ENCODE data around the gene ANKS1B. TPM values are rescaled to one million over a fixed set of nuclear protein-coding genes. Genes with fewer than 3 reads are reported as not detected.

Gene ANKS1B
- total RNA-seq, 1 experiment from 2014 or later: 9.7 TPM

- H3K36me3 ChIP-seq (ENCODE audit: control insufficient read depth, insufficient read depth, low read length): no peaks in the 10 kb centered on the region
- H3K9me3 ChIP-seq (ENCODE audit: control insufficient read depth, insufficient read depth, low read depth, low read length): no peaks in the 10 kb centered on the region
- H3K27ac ChIP-seq (ENCODE audit: low read length): no peak overlapping the region
- no peak overlapping the region for H3K4me3 ChIP-seq (ENCODE audit: low read depth in 2 of 2, low read length in 2 of 2)
- DNase-seq (ENCODE audit: low read depth, low spot score) (no peak), ATAC-seq (no peak)
- no TSS peak for BruUV-seq (replicated peaks)
- ChIA-PET POLR2A (no interaction called here), CTCF (no interaction called here)
- no peaks in the 10 kb centered on the region for H3K27me3 ChIP-seq (ENCODE audit: control insufficient read depth, insufficient read depth, low read length)
- H3K4me1 ChIP-seq (ENCODE audit: control insufficient read depth, insufficient read depth, low read length): no peaks in the 10 kb centered on the region
- intact Hi-C loops (cut with micrococcal nuclease; ENCODE audit: unreplicated experiment): loop anchor here (10.0 kb wide), 1 partner anchor 335 kb away; no protein-coding TSS in a partner anchor
- TF ChIP-seq POLR2AphosphoS5 (IDR thresholded peaks at IDR 0.05; ENCODE audit: low read depth, low read length): no peak
- TF ChIP-seq CTCF (IDR thresholded peaks at IDR 0.05): no peak
- no peak for TF ChIP-seq REST (IDR thresholded peaks at IDR 0.05; ENCODE audit: insufficient read depth in 1 of 2, low read depth in 2 of 2, low read length in 1 of 2)
- no peak for TF ChIP-seq SIN3A (IDR thresholded peaks at IDR 0.05; ENCODE audit: borderline replicate concordance, insufficient read depth, low read depth, low read length)
- TF ChIP-seq TCF7L2 (IDR thresholded peaks at IDR 0.05; ENCODE audit: low read depth, low read length): no peak
- in situ Hi-C loops (cut with HindIII; ENCODE audit: low pct_unique_long_range_greater_than_20kb, low sequenced_read_pairs): no loop called here
These were observed 935.0 kb downstream of the ANKS1B start for GRCh38 chr12:99049774-99050173.

GRCh38 chr12:99045158-99045557, 939.6 kb downstream of the ANKS1B start:
- DNase-seq (ENCODE audit: low read depth, low spot score) (no peak), ATAC-seq (no peak)
- CTCF ChIA-PET: no interaction called here
- BruUV-seq (replicated peaks): no TSS peak
- Histone ChIP-seq H3K9me3 (ENCODE audit: control insufficient read depth, insufficient read depth, low read depth, low read length) (no peaks in the 10 kb centered on the region), H3K4me1 (ENCODE audit: control insufficient read depth, insufficient read depth, low read length) (no peaks in the 10 kb centered on the region), H3K36me3 (ENCODE audit: control insufficient read depth, insufficient read depth, low read length) (no peaks in the 10 kb centered on the region), H3K27me3 (ENCODE audit: control insufficient read depth, insufficient read depth, low read length) (no peaks in the 10 kb centered on the region), H3K4me3 (ENCODE audit: low read depth in 2 of 2, low read length in 2 of 2) (no peak overlapping the region), H3K27ac (ENCODE audit: low read length) (no peak overlapping the region)
- POLR2A ChIA-PET: no interaction called here
- intact Hi-C loops (cut with micrococcal nuclease; ENCODE audit: unreplicated experiment): loop anchor here (10.0 kb wide), 1 partner anchor 340 kb away; no protein-coding TSS in a partner anchor
- in situ Hi-C loops (cut with HindIII; ENCODE audit: low pct_unique_long_range_greater_than_20kb, low sequenced_read_pairs): no loop called here
- no peak for TF ChIP-seq CTCF (IDR thresholded peaks at IDR 0.05)
- no peak for TF ChIP-seq TCF7L2 (IDR thresholded peaks at IDR 0.05; ENCODE audit: low read depth, low read length)
- TF ChIP-seq SIN3A (IDR thresholded peaks at IDR 0.05; ENCODE audit: borderline replicate concordance, insufficient read depth, low read depth, low read length): no peak
- TF ChIP-seq POLR2AphosphoS5 (IDR thresholded peaks at IDR 0.05; ENCODE audit: low read depth, low read length): no peak
- no peak for TF ChIP-seq REST (IDR thresholded peaks at IDR 0.05; ENCODE audit: insufficient read depth in 1 of 2, low read depth in 2 of 2, low read length in 1 of 2)
